Thyroid gland (tissue), 4 donors: ENCODE results near the gene FOXN3. TPM values are rescaled to one million over a fixed set of nuclear protein-coding genes. Genes with fewer than 3 reads are reported as not detected.

Experiments
- DNase-seq, 2 donors: peaks; one replicate each; pipeline ENCODE4 v3.0.0-alpha.2; 2019
- H3K27ac ChIP-seq, 3 donors: fragments of 200-600 bp; sonication (generic); 1 replicate in 2 of 3; 2 replicates in 1 of 3; pipeline ENCODE4 v1.5.1; 2016 to 2019; ENCODE audit warnings: mild to moderate bottlenecking in 1 of 3, moderate library complexity in 1 of 3
- H3K27me3 ChIP-seq: fragments of 200-600 bp; sonication (generic); one replicate; pipeline ENCODE4 v1.5.1; 2019
- H3K36me3 ChIP-seq, 2 donors: fragments of 200-600 bp; sonication (generic); one replicate each; pipeline ENCODE4 v1.5.1; 2016 to 2019
- H3K4me1 ChIP-seq, 2 donors: fragments of 200-600 bp; sonication (generic); one replicate each; pipeline ENCODE4 v1.5.1; 2017 to 2019
- H3K4me3 ChIP-seq, 3 donors: fragments of 200-600 bp; sonication (generic); replicated peaks in 1 of 3; 1 replicate in 2 of 3; 2 replicates in 1 of 3; pipeline ENCODE4 v1.5.1; 2016; ENCODE audit warnings: mild to moderate bottlenecking in 1 of 3
- H3K9me3 ChIP-seq: fragments of 200-600 bp; sonication (generic); one replicate; pipeline ENCODE4 v1.5.1; 2017
- POLR2A ChIP-seq, 2 donors: fragments of 450-650 bp; IDR thresholded peaks; one replicate each; pipeline ENCODE4 v1.6.1; 2017; ENCODE audit warnings: antibody characterized with exemption in 2 of 2, mild to moderate bottlenecking in 2 of 2, moderate library complexity in 1 of 2
- WGBS, 2 donors: methylation state at CpG; one replicate each; pipeline ENCODE4 v1.1.5; 2017; 5-methylcytosine and 5-hydroxymethylcytosine counted together
- intact Hi-C: fragments of 100-400 bp; cut with DNase I; formaldehyde crosslinking; loops from one replicate; pipeline ENCODE4 v1.15.1; 2023
- total RNA-seq, 4 donors: library from RNA; depleted of rRNA; stranded (reverse); fragments of >200 nt; gene quantifications; one replicate each; pipeline ENCODE4 v1.2.3, GENCODE V29; 2016
- TF ChIP-seq, protein P1 (sequence below), 6 experiments: fragments of 200-600 bp in 3 of 6; fragments of 450-650 bp in 3 of 6; sonication (generic) in 3 of 6; IDR thresholded peaks; one replicate each; pipeline ENCODE4 v1.5.1; 2016 to 2019; ENCODE audit warnings: antibody characterized with exemption in 6 of 6, mild to moderate bottlenecking in 2 of 6, inconsistent platforms in 1 of 6, moderate library complexity in 1 of 6

Gene FOXN3
- total RNA-seq, 4 donors from 2014 or later = 38.7 to 70.1 (median 43.1) TPM

DNA sequence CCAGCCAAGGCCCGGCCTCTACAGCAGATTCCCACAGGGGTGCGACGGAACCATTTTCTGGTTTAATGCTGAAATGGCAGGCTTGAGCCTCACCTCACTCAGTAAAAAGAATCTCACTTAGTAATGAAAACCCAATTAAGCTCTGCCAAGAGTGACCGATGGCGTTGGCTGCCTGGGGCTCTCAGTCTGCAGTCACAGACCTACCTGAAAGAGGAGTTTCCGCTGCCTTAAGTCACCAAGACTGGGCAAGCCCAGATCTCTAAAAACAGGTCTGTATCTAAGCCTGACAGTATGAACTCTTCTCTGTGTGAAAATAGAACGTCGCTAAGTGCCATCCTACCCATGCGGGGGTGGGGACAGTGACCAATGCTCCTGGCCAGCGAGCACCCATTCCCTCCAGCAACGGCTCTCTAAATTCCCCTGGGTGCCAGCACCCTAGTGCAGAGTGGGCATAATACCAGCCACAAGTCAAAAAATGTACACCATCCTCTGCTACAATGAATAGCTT is 107.3 kb downstream of the FOXN3 start:
- Histone ChIP-seq H3K4me1 (peaks cover 9 to 17% of the 10 kb centered on the region in 2 donors), H3K9me3 (no peaks in the 10 kb centered on the region), H3K36me3 (no peaks in the 10 kb centered on the region), H3K27me3 (no peaks in the 10 kb centered on the region), H3K4me3 (no peak overlapping the region), H3K27ac (no peak overlapping the region)
- WGBS, 2 donors = 89 to 94% methylated on average over 11 of the region's 11 CpGs
- TF ChIP-seq, protein P1, sequence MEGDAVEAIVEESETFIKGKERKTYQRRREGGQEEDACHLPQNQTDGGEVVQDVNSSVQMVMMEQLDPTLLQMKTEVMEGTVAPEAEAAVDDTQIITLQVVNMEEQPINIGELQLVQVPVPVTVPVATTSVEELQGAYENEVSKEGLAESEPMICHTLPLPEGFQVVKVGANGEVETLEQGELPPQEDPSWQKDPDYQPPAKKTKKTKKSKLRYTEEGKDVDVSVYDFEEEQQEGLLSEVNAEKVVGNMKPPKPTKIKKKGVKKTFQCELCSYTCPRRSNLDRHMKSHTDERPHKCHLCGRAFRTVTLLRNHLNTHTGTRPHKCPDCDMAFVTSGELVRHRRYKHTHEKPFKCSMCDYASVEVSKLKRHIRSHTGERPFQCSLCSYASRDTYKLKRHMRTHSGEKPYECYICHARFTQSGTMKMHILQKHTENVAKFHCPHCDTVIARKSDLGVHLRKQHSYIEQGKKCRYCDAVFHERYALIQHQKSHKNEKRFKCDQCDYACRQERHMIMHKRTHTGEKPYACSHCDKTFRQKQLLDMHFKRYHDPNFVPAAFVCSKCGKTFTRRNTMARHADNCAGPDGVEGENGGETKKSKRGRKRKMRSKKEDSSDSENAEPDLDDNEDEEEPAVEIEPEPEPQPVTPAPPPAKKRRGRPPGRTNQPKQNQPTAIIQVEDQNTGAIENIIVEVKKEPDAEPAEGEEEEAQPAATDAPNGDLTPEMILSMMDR (IDR thresholded peaks at IDR 0.05) = no peak
- no peak for TF ChIP-seq POLR2A (IDR thresholded peaks at IDR 0.05)
- intact Hi-C loops = no loop called here
- no peak for DNase-seq

DNA sequence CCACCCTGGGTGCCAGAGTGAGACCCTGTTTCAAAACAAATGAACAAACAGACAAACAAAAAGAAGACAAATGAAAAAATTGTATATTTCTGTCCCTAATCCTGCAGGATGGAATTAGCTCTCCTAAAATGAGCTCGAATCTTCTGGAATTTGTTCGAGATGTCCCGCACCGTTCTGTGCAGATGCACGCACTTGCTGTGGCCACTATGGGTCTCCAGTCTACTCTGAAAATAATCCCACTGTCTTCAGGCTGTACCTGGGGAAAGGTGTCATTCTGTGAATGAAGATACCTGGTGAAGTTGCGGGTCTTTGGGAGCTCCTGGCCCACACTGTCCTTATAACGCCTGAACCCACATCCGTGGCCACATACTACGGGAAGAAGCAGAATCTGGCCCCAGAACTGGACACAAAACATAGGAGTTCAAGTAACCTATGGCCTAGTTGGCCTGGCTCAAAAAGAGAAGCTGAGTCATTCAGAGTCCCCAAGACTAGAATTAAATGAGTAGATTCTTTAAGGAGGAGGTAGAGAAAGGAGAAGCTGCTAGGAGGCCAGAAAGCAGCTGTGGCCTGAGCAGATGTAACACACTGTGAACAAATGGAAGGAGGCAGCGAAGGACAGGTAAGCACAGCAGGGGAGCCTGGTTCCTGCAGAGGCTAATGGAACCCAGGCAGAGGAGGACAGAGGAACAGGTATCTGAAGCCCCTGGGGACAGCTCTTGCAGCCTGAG is 108.6 kb downstream of the FOXN3 start:
- 88 to 93% methylated on average over 10 of the region's 10 CpGs for WGBS, 2 donors
- Histone ChIP-seq H3K27me3 (no peaks in the 10 kb centered on the region), H3K4me1 (peaks cover 21 to 30% of the 10 kb centered on the region in 2 donors), H3K36me3 (no peaks in the 10 kb centered on the region), H3K27ac (no peak overlapping the region), H3K9me3 (no peaks in the 10 kb centered on the region), H3K4me3 (no peak overlapping the region)
- no peak for DNase-seq
- TF ChIP-seq, protein P1 (IDR thresholded peaks at IDR 0.05) = no peak
- no peak for TF ChIP-seq POLR2A (IDR thresholded peaks at IDR 0.05)
- intact Hi-C loops = no loop called here

DNA sequence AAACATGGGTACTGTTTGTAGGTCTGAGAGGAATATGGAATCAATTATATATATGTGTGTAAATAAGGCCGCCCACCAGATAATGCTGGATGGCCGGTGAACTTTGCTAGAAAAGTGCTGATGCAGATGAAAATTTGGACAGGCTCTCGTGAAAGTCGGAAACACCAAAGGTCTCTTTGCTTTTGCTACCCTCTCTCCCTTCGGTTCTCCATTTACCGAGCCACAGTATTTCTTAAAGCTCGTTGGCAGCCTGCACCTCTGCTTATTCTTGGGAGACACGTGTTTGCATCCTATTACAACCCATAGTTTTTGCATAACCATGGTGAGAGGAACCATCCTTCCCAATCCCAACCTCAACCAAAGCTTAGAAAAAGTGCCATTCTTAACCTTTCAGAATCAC is 109.6 kb downstream of the FOXN3 start:
- intact Hi-C loops = no loop called here

DNA sequence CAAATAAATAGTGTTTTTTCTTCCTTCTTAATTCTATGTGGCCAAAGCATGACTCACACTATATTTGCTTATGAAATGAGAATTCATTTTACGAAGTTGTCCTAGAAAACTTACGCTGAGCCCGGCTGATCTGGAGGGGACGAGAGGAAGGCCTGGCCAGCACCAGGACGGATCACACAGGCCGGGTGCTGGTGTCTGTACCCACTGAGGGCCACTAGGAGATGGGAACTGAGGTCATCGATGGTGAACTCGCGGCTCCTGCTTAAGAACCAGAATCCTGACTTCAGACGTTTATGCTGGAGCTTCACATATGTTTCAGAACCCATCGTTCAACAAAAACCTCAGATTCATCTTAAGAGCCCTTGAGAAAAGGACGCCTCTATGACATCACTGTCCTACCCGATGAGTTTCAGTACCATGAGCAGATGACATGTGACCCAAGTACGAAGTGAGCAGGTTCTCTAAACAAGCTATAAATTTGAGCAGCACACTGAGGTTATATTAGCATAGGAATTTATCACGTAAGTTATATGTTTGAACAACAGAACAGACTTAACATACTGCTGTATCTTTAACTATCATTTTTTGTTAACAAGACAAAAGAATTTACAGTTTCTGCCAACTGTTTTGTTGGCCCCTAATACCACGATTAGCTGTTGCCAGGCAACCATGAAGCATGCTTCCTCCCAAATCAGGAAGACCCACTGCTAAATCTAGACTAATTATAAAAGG is 111.9 kb downstream of the FOXN3 start:
- 62 to 65% methylated on average over 16 of the region's 16 CpGs for WGBS, 2 donors
- no peaks in the 10 kb centered on the region for H3K36me3 ChIP-seq
- peak overlapping the region in 2 of 3 donors; percentile 83 for H3K27ac ChIP-seq
- no peaks in the 10 kb centered on the region for H3K27me3 ChIP-seq
- intact Hi-C loops = no loop called here
- H3K9me3 ChIP-seq = no peaks in the 10 kb centered on the region
- H3K4me1 ChIP-seq = peaks cover 21 to 39% of the 10 kb centered on the region in 2 donors
- DNase-seq = no peak
- no peak overlapping the region for H3K4me3 ChIP-seq
- TF ChIP-seq POLR2A (IDR thresholded peaks at IDR 0.05) = no peak
- TF ChIP-seq, protein P1 (IDR thresholded peaks at IDR 0.05) = no peak

More for the DNA sequence above, 109.6 kb downstream of the FOXN3 start:
- no peaks in the 10 kb centered on the region for H3K9me3 ChIP-seq
- peaks cover 21 to 39% of the 10 kb centered on the region in 2 donors for H3K4me1 ChIP-seq
- no peak overlapping the region for H3K27ac ChIP-seq
- no peaks in the 10 kb centered on the region for H3K36me3 ChIP-seq
- no peak for DNase-seq
- 87 to 88% methylated on average over 8 of the region's 8 CpGs for WGBS, 2 donors
- no peak for TF ChIP-seq POLR2A (IDR thresholded peaks at IDR 0.05)
- H3K4me3 ChIP-seq = no peak overlapping the region
- no peaks in the 10 kb centered on the region for H3K27me3 ChIP-seq

DNA sequence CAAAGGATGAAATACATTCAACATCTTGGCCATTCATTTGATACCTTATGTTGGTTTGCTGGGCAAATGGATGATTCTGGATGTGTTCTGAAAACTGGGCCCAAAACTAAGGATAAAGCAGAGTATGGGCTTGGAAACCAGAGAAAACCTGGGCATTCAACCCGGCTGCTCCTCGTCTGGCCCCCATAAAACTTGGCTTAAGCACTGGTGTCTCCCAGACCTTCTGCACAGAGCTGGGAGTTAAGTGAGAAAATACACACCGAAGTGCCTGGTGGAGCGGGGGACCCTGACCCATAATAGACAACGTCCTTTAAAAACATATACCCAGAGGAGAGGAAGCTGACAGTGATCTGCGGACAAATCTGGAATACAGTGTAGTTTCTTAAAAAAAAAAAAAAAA is 112.5 kb downstream of the FOXN3 start:
- no peak overlapping the region for H3K4me3 ChIP-seq
- peaks cover 21 to 39% of the 10 kb centered on the region in 2 donors for H3K4me1 ChIP-seq
- WGBS, 2 donors = 79 to 86% methylated on average over 6 of the region's 6 CpGs
- intact Hi-C loops = no loop called here
- no peaks in the 10 kb centered on the region for H3K27me3 ChIP-seq
- H3K9me3 ChIP-seq = no peaks in the 10 kb centered on the region
- no peak for DNase-seq
- no peak for TF ChIP-seq POLR2A (IDR thresholded peaks at IDR 0.05)
- TF ChIP-seq, protein P1 (IDR thresholded peaks at IDR 0.05) = no peak
- no peaks in the 10 kb centered on the region for H3K36me3 ChIP-seq
- peak overlapping the region; percentile 70 to 83 (median 83) for H3K27ac ChIP-seq
